GM21576 (cell line): Measurements from ENCODE around the gene LBX1.

Experiments used
- ATAC-seq: cut with Tn5 transposase; IDR thresholded peaks from one replicate; pipeline ENCODE4 v1.9.1; 2021; ENCODE audit warnings: mild to moderate bottlenecking, moderate library complexity; ENCODE audit not compliant: unreplicated experiment

LBX1 gene

DNA sequence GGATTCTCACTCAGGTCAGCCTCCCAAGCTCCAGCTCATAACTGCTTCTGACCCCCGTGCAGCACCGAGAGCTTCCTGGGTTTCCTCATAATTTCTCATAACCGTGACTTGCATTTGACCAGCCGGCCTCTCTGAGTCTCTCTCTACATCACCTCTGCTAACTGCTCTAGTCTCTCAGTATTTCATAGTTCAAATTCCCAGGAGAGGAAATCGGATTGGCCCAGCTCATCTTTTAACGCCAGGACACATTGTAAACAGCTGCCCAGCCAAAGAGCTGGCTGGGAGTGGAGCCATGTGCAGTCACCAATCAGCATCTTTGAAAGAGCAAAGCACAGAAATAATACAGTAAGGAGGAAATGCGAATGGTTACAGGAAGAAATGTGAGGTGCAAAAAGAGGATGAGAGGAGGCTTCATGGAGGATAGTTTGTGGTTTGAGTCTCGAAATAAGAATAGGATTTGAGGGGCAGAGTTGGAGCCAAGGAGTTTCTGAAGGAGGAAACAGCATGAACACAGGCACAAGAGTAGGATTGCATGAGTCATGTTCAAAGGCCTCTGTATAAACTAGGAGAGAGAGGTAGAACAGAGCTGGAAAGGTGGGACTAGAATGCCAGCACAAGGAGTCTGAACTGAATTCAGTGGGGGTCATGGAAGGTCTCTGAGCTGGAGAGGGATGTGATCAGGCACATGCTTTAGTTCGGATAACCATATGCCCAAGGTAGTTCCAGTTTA, 15.2 kb upstream of the LBX1 start:
- ATAC-seq = no peak

DNA sequence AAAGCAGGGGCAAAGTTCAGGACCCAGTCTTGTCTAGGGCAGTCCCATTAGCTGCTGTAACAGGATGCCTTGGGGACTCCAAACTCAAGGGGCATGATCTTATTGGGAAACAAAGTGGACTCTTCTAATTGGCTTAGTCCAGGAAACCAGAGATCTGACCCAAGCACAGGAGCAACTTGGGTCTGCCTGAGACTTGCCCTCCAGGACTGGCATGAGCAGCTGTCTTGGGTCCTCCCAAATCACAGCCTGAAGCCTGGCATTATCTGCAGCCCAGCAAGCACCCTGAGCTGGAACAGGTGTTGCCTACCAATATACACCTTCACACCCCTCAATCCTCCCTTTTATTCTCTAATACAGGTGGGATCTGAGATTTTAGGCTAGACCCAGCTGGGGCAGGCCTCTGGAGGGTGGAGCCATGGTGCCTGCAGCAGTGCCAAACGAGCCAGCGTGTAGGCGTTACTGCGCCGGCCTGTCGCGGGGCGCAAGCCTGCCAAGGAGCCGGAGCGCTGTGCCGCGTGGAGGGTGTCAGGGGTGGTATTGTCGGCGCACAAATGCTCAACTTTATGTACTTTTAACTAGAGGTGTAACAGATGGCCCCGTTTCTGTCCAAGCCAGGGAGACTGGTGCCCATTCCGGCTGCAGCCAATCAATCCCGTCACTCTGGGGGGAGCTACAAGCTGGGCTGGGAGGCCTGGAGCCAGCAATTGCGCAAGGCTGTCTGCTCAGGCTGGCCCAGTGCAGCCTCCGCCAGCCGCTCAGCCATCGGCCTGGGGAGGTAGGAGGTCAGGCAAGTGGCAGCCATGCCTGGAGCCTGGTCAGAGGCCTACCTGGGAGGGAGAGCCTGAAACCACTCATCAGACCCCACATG, 12.8 kb upstream of the LBX1 start:
- ATAC-seq = no peak

DNA sequence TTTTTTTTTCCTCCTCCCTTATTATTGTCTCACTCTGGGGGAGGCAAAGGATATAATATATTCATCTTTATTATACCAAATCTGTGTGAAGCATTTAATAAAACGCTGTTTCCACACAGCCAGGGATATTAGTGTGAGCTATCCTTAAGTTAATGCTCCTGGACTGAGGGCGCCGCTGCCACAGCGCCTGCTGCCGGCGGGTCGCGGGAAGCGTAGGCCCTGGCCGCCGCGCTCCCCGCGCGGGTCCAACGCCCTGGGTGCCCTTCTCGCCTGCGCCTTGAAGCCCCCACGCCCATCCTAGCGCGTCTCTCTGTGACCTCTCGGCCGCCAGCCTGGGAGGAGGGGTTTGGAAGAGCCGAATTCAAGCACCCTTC, 9.5 kb upstream of the LBX1 start:
- ATAC-seq = no peak

DNA sequence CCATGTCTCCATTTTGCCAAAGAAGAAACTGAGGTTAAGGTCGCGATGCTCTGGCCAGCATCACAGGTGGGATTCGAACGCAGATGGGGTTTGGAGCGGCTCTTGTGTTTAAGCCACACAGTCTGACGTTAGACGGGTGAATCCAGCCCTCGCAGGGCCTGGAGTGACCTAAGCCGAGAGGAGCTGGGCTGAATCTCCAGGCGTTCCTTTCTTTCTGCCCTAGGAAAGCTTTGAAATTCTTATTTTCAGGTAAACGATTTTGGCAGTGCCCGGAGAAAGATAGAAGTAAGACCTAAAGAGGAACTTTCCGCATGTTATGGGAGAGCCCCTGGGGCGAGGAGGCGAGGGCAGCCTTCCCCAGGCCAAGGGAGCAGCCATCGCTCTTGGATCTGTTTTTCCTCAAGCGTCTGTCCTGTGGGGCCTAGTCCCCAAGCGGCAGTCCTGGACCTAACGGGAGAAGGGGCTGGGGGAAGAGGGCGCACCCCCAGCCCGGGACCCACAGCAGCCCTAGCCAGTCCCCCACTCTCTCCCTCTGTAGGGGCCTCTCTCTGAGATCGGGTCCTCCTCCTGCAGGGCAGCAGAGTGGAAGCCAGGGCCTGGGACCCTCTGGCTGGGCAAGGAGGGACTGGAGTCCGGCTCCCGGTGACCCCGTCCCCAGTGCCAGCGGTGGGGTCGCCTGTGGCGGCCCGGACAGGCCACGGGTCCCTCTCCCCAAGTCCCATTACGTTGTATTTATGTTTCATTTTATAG, 8.9 kb upstream of the LBX1 start:
- no peak for ATAC-seq

DNA sequence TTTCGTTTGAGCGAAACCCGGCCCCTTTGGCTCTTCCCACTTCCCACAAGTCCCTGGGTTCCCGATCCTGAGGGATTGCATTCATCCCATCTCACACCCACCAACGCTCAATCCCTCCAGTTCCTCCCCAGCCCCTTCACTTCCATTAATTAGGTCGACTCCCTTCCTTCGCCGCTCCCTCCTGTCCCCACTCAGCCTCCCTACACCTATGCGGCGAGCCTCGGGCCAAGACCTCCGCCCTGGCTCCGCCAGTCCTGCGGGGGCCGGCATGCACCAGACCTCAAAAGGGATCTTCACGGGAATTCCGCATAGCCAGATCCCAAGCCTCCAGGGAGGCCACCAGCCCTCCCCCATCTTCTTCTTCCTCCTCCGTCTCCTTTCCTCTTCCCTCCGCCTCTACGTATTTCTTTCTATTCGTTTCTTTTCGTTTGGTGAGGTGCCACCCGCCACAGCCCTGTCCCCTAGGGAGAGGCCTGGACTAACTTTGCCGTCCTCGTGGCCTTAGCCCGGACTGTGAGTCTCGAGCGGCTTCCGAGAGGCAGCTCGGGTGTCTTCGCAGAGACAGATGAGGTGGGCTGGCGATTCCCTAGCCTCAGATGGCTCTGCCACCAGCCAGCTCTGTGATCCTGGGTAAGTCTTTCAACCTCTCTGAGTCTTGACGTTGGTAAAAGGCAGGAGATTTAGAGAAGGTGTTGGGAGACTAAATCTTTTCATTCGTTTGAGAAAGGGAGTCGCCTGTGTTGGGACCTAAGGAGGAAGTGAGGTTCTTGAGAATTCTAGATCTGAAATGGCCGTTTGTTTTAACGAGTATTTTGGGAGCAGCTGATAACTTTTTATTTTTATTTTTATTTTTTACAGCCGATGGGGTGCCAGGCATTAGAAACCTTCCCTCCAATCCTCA, 8.1 kb upstream of the LBX1 start:
- ATAC-seq = no peak

DNA sequence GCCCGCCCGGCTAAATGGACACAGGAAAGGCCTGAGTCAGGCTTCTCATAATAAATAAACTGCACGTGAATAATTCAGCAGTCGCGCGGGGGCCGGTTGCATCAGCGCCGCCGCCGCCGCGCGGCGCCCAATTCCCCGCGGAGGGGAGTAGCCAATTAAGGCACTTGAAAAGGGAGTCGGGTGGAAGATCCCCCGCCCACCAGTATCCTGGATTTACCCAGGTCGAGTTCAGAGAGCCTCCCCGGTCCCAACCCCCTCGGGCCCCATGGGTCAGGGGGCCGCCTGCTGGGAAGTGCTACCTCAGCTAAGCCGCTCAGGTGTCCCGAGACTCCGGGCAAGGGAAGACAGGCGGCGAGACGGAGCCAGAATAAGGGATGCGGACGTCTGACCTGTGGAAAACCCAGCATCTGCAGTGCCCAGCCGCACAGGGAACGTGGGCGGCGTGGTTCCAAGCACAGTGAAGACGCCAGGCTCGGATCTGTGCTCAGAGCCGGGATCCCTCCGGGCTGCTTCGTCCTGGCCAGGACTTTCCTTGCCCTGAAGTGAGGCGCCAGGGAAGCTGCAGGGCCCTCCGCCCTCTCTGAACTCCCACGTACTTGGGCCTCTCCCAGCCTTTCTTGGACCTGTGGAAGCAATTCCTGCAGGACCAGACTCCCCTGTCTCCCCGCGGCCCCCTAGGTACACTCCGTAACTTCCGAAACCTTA, 7.3 kb upstream of the LBX1 start:
- ATAC-seq = no peak

DNA sequence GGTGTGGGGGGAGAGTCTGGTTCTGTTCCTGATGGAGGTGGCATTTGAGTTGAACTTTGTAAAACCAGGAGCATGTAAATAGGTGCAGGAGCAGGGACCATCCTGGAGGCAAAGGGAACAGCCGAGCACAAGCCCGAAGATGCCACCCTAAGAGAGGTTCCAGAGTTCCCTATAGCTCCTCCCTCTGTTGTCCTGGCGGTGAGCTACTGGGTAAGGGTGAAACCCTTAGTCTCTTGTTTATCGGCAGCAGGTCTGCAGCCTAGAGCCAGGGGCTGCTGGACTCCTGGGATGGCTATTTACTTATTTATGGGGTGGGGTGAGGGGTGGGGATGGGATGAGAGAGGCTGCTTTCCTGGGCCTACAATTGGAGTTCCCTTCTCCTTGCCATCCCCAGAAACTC, 6.5 kb upstream of the LBX1 start:
- no peak for ATAC-seq

DNA sequence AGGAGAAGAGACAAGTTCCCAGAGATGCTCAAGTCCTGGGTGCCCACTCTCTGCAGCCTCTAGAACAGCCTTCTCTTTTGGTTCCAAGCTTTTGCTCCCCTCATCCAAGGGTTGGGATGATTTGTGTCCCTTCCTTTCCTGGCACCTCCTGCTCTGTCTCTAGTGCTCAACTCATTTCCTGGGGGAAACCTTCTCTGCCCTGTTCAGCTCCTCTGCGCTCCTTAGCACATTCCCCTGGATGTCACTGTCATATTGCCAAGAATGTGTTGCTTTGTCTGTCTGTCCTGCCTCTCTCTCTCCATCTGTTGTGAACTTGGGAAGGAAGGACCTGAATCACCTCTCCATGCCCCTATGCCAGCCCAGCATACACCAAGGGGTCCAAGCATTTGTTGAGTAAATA, 5.1 kb upstream of the LBX1 start:
- no peak for ATAC-seq

DNA sequence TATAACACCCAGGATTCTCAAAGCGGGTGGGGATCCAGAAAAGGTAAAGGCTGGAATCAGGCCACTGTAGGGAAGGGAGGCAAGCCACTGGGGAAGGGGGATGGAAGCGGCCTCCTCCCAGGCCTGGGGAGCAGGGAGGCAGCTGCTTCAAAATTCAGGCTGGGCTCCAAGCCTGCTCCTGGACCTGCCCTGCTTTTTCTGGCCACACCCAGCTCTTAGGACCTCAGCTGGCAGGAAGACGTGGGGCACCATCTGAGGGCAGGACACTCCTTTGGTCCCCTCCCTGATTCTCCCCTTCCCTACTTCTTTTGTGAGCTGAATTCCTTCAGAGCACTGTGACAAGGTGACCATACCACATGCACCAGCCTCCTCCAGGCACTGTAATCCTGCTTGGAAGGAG, 4.6 kb upstream of the LBX1 start:
- no peak for ATAC-seq

DNA sequence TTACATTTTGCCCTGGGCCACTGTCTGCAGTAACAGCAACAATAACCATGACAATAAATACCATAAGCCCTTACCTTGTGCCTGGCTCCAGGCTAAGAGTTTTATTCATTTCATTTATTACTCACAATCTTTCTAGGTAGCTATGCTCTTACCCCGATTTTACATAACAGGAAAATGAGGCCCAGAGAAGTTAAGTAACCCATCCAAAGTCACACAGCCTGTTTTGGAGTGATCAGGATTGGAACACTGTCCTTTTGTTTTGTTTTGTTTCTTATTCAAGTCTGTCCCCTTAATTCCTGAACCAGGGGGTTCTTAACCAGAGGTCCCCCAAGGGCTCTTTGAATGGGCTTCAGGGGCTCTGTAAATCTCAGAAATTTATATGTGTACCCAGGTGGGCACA, 4.2 kb upstream of the LBX1 start:
- no peak for ATAC-seq

DNA sequence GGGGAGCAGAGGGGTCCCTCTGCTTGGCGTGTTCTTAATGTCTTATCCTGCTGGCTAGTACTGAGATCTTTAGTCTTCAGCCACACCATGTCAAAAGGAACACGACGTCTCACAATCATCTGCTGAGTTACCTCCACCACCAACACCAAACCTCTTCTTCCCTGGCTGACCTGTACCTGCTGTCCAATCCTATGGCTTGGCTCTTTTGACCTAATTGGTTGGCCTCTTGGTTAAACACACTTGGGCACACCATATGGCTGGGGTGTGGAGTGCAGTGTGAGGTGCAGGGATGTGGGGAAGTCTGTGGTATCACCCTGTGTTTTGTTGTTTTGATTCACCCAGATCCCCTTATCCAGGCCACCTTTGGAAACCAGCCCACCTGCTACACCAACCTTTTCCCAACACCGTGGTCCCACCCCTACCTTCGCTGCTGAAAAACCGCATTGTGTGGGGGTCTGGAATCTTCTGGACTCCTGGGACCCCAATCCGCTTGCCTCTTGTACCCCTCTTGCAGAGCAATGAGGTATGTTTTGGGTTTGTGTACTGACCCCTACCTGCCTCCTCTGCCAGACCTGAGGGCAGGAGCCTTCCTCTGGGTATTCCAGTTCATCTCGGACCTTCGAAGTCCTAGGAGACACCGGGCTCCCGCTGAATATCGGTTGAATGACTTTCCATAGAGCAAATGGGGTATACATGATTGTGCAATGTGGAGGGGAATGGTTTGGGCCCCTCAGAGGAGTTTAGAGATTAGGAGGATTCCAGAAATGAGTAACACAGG, 2.8 kb upstream of the LBX1 start:
- ATAC-seq = no peak

DNA sequence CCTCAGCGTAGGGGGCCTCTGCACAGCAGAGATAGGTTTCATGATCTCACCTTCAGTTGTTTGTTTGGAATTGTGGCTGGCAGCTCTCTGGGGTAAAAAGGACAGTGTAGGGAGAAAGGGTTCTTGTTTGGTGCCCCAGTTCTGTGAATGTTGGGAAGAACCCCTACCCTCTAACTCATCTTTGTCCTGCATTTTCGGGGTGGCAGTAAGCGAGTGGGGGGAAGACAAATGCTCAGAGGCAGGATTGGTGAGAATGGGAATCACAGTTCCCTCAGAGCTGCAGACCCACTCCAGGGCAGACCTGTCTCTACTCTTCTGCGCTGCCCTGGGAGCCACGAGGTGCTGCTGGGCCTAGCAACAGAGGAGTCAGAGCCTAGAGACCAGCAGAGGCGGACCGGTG, 1.8 kb upstream of the LBX1 start:
- no peak for ATAC-seq

DNA sequence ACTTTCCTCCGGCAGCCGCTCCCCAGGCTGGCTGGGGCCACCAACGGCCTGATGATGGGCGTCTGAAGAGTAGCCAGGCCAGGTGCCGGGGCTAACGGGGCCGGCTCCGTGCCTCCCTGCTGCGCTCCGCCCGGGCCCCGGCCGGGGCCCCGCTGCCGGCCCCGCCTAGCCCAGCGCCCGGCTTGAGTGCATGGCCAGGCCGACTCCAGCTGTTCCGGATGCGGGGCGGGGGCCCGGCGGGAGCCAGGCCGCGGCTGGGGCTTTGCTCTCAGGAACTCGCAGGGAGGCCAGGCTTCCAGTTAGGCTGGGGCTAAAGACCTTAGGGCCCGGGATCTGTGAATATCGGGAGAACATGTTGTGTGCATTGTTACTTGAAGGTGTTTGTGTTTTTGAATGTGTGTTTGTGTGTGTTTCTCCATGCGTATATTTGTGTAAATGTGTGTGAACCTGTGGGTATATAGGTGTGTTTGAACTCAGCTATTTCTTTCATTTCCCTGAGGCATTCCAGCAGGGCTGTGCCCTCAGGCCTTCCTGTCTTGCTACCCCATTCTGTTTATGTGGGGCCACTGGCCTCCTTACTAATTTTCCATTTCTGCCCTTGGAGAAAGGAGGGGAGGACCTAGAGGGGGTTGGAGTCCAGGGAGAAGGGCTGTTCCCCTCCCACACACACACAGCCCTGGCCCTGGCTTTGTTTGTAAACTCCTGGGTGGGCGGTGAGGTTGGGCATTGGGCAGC, 1.1 kb upstream of the LBX1 start:
- ATAC-seq = no peak

DNA sequence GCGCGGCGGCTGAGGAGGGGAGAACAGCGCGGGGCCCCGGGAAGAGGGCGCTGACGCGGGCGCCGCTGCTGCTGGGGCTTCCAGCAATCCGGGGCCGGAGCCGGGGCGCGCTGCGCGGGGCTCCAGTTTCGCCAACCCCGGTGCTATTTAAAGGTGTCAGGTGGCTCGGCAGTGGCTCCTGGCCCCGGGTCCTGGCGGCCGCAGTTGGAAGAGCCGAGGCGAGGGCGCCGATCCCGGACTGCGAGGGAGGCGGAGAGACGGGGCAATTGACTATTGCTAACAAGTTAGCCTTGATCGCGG, 347 bp downstream of the LBX1 start:
- ATAC-seq = no peak

DNA sequence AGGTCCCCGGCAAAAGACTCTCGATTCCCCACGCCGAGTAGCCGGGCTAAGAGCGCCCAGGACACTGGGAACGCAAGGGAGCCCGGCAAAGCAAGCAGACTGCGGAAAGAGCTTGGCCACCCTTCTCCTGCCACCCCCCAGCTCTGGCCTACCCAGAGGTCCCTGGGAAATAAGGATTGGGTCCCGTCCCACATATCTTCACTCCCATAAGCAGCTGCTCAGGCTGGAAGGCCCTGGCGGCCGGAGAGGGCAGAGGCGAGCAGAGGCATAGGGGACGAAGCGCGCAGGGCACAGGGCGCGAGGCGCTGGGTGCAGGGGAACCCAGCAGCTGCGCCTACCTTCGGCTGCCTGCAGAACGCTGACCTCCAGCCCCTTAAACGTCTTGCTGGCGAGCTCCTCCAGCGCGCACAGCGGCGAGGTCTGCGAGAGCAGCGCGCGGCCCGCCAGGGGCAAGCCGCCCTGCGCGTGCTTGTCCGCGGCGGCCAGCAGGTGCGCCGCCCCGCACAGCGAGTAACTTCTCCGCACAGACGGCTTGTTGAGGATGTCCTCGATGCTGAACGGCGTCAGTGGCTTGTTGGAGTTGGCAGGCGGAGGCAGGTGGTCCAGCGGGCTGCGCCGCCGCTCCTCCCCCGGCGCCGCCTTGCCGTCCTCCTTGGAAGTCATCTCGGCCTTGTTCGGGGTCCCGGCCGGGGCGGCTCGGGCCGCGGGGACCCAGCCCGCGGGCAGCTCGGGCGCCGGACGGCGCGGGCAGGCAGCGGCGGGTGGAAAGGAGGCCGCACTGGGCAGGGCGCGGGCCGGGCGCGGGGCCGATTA, 904 bp downstream of the LBX1 start:
- ATAC-seq = no peak

DNA sequence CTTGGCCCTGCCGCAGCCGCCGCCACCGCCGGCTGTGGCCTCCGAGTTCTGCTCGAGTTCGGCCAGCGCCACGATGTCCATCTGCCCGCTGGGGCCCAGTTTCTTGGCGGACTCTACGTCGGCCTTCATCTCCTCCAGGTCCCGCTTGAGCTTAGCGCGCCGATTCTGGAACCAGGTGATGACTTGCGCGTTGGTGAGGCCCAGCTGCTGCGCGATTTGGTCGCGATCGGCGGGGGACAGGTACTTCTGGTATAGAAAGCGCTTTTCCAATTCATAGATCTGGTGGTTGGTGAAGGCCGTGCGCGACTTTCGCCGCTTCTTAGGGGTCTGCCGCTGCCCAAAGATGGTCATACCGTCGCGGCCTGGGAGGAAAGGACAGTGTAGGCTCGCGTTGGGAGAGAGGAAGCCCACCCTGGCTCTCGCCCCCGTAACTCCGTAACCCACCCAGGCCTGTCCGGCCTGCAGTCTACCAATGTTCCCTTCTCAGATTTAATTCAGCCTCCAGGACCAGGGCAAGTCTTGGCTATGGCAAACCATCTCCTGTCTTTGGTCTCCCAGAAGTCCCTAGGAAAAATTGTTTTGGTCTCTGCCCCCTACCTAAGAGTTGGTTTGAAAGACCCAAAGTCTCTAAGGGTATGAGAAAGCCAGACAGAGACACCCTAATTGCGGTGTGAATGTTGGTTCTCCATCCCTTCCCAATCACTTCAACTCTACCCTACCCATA, 1.7 kb downstream of the LBX1 start:
- no peak for ATAC-seq
